Fibroblast of upper back skin (primary cell): ENCODE results near the gene DUSP8.
"Not testable (repeated sequence)": the region's sequence is repeated elsewhere in the genome, so short reads cannot be mapped to it uniquely, and the experiment has no call there.

Experiments used
- DNase-seq: peaks from one replicate; pipeline ENCODE4 v3.0.0-alpha.2; 2013

The DUSP8 gene, protein sequence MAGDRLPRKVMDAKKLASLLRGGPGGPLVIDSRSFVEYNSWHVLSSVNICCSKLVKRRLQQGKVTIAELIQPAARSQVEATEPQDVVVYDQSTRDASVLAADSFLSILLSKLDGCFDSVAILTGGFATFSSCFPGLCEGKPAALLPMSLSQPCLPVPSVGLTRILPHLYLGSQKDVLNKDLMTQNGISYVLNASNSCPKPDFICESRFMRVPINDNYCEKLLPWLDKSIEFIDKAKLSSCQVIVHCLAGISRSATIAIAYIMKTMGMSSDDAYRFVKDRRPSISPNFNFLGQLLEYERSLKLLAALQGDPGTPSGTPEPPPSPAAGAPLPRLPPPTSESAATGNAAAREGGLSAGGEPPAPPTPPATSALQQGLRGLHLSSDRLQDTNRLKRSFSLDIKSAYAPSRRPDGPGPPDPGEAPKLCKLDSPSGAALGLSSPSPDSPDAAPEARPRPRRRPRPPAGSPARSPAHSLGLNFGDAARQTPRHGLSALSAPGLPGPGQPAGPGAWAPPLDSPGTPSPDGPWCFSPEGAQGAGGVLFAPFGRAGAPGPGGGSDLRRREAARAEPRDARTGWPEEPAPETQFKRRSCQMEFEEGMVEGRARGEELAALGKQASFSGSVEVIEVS

DNA sequence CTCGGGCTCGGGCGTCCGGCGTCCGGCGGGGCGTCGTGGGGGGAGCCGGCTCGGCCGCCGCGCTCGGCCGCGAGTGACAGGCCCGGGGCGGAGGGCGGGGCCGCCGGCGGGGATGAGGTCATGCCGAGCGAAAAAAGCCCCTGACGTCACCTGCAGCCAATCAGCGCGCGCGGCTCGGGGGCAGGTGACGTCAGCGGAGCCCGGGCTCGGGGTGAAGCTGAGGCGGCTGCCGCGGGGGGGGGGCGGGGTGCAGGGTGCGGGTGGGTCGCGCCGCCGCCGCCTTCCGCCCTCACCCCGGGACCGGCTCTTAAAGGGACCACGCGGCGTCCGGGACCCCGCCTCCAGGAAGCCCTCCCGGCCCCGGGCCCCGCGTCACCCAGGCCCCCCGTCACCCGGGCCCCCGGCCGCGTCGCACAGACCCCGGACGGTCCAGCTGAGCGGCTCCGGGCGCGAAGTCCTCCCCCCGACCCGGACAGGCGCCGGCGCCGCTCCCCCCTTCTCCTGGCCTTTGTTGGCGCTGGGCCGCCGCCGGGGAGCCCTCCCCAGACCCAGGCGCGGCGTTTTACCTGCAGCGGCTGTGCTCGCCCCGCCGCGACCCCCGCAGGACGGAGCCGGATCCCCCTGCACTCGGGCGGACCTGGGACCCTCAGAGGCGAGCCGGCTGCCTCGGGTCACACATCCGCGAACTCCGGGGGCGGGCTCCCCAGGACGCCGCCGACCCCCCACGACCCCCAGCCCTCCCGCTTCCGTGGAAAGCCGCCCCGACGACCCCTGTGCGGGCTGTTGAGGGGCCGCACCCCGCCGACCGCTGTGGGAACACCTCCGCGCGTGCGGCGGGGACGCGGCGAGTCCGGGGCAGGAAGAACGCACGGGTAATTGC is at the start of gene DUSP8:
DUSP8 (minus strand) TSS at position 75 of the 880 bp plus-strand sequence. CDS start 6,445 bp downstream, outside the sequence.
- DNase-seq, result peak; percentile 78

DNA sequence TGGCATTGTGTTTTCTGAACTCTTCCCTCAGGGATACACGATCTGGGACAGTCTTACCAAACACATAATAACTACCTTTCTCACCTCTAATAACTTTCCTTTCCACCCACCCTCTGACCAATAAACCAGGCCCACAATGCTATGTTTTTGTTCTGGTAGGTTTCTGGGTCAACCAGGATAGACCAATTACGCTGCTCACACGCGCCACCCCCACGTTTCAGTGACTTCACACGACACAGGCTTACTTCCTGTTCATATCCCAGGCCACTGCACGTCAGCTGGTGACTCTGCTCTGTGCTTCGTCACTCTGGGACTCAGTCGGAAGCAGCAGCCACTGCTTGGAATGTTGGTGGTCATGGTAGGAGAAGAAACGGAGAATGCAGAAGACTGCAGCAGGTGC is 47.4 kb upstream of the DUSP8 start:
- DNase-seq, result no peak

DNA sequence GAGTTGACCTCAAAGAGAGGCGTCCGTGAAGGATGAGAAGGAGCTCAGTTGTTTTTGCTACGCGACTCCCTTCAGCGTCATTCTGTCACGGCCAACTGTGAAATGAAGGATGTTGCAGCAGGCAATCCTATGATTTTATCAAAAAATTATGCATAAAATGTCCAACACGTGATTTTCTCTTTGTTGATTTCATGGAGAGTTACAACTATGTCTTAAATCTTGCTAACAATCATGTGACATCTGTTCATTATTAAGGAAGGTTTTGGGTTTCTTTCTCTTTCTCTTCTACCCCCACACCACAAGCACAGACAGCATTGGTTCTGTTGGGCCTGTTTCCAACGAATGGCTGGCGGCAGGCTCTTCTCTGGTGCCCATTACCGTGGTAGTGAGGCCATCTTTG is 46.2 kb upstream of the DUSP8 start:
- peak; percentile 16 for DNase-seq

DNA sequence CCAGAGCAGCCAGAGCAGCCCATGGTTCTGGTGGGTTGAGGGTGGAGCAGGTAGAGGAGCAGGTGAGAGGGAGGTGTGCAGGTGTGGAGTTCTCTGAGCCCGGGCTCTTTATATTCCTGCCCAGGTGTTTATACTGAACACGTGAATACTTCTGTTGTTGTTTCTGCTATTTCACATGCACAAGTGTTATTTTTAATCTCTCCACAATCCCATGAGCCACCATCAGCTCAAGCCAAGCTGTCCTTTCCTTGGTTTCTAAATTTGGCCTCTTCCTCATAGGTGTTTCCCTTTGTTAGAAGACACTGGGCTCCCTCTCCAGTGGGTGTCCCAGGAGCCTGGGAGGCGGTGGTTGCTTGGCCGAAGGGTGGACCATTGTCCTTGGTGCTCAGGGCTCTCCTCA is 36.3 kb upstream of the DUSP8 start, which contains the start of gene KRTAP5-3:
KRTAP5-3 (minus strand) TSS at position 101 of the 400 bp plus-strand sequence; CDS start at position 23, 78 bp downstream.
- no peak for DNase-seq

DNA sequence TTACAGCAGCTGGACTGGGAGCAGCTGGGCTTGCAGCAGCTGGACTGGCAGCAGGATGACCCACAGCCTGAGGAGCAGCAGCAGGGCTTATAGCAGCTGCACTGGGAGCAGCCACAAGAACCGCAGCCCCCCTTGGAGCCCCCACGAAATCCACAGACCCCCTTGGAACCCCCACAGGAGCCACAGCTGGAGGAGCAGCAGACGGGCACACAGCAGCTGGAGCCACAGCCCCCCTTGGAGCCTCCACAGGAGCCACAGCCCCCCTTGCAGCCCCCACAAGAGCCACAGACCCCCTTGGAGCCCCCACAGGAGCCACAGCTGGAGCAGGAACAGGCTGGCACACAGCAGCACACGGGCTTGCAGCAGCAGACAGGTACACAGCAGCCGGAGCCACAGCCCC is 35.8 kb upstream of the DUSP8 start:
- not testable (repeated sequence) for DNase-seq

DNA sequence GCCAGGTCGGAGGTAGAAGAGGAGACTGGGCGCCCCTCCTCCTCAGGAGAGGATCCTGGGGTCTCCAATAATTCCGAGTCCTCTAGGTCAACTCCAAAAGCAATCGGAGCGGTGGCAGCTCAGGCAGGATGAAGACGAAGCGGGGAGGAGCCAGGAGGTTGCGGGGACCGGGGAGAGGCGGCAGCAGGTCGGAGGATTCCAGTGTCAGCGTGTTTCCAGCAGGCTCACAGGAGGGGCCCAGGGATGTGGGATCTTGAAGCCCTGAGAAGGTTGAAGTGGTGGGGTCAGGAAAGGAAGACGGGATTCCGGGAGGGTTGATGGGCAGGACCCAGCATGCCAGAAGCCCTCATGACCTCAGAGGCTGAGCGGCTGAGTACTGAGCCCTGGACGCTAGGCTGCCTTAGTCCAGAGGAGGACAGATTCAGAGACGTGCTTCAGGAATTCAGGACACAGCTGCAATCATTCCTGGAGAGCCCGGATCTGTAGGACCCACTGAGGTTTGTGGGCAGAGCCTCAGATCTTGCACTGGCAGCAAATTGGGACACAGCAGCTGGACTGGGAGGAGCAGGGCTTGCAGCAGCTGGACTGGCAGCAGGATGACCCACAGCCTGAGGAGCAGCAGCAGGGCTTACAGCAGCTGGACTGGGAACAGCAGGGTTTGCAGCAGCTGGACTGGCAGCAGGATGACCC is 35.2 kb upstream of the DUSP8 start:
- DNase-seq, result not testable (repeated sequence)

DNA sequence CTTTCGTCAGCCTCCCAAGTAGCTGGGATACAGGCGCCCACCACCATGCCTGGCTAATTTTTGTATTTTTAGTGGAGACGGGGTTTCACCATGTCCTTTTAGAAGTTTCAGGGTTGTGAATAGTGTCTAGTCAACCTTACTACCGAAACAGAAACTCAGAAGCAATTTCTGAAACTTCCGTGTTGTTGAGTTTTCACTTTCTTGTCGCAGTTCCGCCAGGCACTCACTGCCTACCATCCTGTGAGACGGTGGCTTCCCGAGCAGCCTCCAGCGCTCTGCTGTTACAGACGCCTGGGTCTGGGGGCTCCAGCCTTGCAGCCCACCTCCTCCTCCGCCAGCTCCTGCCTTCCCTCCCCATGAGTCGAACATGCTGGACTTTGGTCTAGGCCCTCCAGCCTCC is 33.9 kb upstream of the DUSP8 start:
- not testable (repeated sequence) for DNase-seq

DNA sequence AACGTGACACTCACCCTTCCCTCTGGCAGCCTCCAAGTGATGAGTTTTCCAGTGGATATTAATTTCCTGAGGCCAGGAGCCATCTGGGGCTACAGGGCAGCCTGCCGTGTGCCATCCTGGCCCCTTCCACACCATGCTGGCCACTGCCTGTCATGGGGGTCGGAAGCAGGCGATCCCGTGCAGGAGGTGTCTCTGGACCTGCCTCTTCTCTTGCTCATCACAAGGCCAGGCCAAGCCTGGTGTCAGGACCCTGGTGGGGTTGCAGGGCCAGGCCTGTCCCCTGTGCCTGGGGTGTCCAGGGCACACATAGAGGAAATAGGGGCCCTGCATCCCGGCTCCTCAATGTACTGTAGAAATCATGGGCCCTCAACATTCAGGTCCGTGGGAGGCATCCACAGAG is 32.6 kb upstream of the DUSP8 start:
- no peak for DNase-seq

DNA sequence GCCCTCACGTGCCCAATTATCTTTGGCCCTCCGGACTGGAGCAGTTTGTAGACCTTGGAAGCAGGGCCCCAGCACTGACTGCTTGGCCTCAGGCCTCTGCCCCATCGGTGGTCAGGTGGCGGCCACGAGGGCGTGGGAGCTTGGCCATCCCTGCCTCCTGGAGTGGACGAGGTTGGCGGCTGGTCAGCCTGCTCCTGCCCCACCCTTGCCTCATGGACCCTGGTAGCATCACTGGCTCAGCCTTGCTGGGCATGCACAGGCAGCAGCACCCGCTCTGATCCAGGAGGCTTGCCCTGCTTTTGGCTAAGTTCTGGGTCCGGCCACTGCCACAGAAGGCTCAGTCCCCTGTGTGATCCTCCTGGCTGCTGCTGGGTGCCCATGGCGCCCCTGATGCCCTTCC is 32.1 kb upstream of the DUSP8 start:
- DNase-seq, result no peak

DNA sequence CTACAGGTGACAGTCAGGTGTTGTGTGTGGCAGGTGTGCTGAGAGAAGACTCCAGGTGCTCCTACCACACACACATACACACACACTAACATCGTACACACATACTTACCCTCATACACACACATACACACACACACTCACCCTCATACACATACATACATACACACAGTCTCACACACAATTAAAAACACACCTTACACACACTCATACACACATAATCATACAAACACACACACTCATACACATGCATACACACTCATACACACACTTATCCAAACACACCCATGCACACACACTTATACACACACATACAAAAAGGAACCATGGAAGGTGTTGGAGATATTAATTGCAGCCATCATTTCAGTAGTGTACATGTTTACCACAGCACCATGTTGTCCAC is 31.6 kb upstream of the DUSP8 start:
- DNase-seq, result no peak

DNA sequence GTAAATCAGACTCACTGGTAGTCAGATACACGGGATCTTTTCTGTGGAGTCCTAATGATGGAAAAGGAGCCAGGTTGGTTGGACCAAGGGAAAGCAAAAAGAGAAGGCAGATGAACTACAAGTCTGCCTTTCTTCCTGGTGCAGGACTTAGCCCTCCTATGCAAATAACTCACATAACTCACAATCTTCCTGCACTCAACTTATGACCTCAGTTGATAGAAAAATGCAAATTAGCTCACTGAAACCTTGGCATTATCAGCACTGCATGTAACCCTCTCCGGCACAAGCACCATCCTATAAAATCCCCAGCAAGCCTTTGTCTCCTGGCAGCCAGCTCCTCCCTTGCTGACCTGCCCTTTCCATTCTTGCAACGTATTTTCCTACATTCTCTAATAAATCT is 29.6 kb upstream of the DUSP8 start:
- DNase-seq, result not testable (repeated sequence)

DNA sequence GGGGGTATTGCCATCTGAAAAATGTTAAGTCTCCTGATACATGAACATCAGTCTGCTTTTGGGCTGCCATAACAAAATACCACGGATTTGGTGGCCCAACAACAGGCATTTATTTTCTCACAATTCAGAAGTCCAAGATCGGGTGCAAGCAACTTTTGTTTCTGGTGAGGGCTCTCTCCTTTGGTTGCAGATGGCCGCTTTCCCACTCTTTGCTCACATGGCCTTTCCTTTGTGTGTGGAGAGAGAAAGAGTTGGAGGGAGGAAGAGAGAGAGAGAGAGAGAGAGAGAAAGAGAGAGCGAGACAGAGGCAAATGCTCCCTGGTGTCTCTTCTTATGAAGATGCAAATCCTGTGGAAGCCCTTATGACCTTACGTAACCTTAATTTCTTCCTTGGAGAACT is 28.6 kb upstream of the DUSP8 start:
- DNase-seq, result no peak

DNA sequence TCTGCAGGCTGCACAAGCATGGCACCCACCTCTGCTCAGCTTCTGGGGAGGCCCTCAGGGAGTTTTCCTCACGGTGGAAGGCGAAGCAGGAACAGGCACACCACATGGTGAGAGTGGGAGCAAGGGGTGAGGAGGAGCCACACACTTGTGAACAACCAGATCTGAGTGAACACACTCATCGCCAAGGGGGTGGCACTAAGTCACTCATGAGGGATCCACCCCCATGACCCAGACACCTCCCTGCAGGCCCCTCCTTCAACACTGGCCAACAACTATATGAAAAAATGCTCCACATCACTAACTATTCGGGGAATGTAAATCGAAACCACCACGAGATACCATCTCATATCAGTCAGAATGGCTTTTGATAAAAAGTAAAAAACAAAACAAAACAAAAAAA is 26.7 kb upstream of the DUSP8 start:
- no peak for DNase-seq

DNA sequence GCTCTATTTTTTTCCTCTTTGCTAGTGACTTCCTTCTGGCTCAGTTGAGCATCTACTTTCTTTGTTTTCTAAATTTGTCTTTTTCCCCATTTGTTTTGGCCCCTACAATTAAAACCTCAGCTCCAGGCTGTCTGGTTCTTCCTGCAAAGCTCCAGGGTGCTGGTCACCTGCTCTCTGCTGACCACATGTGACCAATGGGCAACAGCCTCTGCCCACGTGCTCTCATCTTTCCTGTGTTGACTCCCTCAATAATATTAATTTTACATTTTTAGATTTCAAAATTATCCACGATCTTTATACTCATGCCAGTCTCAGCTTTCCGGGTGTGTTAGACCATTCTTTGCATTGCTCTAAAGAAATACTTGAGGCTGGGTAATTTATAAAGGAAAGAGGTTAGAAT is 26.3 kb upstream of the DUSP8 start:
- DNase-seq, result not testable (repeated sequence)

DNA sequence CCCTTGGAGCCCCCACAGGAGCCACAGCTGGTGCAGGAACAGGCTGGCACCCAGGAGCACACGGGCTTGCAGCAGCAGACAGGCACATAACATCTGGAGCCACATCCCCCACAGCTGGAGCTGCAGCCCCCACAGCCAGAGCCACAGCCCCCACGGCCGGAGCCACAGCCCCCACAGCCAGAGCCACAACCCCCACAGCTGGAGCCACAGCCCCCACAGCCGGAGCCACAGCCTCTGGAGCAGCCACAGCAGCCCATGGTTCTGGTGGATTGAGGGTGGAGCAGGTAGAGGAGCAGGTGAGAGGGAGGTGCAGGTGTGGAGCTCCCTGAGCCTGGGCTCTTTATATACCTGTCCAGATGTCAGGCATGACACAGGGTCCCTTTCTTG is 25.9 kb upstream of the DUSP8 start, which contains the start of gene KRTAP5-2:
KRTAP5-2 (minus strand) TSS at position 301 of the 387 bp plus-strand sequence; CDS start at position 257, 44 bp downstream.
- no peak for DNase-seq

DNA sequence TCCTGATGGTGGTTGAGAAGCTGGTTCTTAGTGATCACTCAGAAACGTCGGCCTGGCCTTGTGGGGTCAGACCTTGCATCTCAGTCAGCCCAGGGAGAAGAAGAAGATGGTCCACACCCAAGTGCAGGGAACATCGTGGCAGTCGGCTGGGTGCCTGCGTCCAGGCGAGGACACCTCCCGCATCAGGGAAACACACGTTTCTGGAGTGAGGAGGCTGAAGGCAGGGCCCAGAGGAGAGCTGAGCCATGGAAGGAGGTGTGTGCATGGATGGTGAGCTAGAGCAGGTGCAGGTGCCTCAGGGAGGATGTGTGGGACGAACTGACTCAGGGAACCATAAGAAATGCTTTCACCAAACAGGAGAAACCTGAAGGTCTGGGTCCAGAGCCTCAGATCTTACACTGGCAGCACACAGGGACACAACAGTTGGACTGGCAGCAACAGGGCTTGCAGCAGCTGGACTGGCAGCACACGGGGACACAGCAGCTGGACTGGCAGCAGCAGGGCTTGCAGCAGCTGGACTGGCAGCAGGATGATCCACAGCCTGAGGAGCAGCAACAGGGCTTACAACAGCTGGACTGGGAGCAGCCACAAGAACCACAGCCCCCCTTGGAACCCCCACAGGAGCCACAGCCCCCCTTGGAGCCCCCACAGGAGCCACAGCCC is 25.4 kb upstream of the DUSP8 start:
- DNase-seq, result no peak

DNA sequence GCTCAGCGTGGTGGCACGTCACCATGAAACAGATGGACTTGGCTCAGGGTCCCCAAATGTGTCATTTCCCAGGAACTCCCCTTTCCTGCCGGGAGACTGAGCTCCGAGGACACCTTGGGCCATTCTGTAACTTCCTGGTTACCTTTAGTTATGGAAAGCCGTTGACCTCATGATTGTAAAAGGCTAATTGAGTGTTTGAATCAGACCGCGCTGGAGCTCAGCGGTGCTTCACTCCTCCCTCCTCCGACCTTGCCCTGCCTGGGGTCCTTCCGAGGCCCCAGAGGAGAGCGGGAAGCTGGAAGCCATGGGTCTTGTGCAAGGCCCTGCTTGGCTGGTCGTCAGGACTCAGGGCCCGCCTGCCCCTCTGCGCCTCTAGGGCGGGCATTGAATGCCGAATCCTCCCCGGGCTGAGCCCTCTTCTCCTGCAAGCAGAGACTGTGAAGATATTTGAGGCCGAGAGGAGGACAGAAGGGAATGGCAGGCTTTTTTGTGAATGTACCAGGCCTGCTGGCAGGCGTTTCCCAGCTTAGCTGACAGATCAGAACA is 24.6 kb upstream of the DUSP8 start:
- not testable (repeated sequence) for DNase-seq

DNA sequence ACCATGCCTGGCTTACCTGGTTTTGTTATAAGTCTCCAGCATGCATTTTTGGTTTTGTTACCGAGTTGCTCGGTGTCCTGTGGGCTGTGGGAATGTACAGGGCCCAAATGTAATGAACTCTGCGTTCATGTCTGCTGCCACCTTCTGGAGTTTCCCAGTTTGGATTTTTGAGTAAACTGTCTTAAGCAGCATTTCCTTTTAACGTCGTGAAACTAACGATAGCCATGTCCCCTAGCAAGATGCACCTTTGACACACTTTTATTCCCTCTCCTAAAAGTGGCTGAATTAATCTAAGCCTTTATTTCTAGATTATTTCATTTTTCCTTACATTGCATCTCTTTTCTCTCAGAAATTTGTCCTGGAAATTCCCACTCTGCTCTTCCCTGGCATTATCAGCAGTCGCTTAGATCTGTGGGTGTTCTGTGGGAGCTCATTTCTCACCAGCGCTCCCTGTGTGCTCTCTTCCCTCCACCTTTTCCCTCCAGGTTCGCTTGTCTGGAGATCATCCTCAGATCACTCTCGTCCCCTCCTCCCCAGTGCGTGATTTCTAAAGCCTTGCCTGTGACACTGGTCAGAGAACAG is 24.0 kb upstream of the DUSP8 start:
- not testable (repeated sequence) for DNase-seq

DNA sequence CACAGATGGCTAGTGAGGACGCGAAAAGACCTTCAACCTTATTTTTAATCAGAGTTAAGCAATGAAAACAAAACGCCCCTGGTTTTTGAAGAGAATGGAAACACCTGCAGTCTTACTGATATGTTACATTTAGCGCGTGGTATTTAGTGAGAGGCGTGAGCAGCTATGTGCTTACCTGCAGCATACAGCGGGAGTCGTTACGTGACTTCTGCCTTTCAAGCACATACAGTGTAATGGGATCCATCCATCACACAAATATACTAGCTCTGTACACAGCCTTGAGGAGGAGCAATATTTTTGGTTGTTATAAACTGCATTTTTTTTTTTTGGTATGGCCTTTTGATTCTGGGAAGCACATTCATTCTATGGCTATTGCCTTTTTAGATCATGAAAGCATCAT is 20.6 kb upstream of the DUSP8 start:
- DNase-seq, result no peak

DNA sequence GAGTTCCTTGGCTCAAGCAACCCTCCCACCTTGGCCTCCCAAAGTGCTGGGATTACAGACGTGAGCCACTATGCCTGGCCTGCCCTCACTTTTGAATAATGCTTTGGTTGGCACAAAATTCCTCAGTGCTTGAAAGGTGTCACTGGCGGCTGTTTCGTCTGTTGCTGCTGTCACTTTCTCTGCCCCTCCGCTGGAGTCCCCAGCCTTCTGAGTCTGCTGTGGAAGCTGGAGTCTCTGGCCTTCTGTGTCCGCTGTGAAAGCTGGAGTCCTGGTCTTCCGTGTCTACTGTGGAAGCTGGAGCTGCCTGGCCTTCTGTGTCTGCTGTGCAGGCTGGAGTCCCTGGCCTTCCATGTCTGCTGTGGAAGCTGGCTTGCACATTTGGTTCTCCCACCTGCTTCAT is 17.9 kb upstream of the DUSP8 start:
- no peak for DNase-seq
